LNCaP clone FGC (cell line): Measurements from ENCODE around the gene ARVCF.

Source experiments
- DNase-seq: peaks from one replicate; pipeline ENCODE4 v3.0.0-alpha.2; 2011; ENCODE audit warnings: low read depth
- H3K4me3 ChIP-seq: 2 replicates; pipeline ENCODE4 v1.5.1; 2011; ENCODE audit warnings: mild to moderate bottlenecking, low read depth, low read length, control low read depth
- TF ChIP-seq, protein P1 (sequence below): IDR thresholded peaks from 2 replicates; pipeline ENCODE4 v1.5.1; 2012; ENCODE audit warnings: mild to moderate bottlenecking; ENCODE audit not compliant: control insufficient read depth, insufficient read depth; ENCODE audit errors: extremely low read depth

ARVCF gene

DNA sequence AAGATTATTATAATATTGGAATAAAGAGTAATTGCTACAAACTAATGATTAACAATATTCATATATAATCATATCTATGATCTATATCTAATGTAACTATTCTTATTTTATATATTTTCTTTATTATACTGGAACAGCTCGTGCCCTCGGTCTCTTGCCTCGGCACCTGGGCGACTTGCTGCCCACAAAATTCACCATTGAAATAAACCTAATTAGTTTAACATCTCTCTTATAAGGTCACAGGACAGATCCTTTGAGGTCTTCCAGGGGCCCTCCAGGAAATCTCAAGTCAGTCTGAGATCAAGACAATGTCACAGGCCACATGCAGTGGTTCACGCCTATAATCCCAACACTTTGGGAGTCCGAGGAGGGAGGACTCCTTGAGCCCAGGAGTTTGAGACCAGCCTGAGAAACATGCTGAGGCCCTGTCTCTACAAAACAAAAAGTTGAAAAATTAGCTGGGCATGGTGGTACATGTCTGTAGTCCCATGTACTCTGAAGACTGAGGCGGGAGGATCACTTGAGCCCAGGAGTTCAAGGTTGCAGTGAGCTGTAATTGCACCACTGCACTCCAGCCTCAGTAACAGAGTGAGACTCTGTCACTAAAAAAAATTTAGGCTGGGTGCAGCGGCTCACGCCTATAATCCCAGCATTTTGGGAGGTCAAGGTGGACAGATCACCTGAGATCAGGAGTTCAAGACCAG, 68.4 kb downstream of the ARVCF start:
- H3K4me3 ChIP-seq = no peak overlapping the region
- no peak for DNase-seq
- TF ChIP-seq, protein P1, sequence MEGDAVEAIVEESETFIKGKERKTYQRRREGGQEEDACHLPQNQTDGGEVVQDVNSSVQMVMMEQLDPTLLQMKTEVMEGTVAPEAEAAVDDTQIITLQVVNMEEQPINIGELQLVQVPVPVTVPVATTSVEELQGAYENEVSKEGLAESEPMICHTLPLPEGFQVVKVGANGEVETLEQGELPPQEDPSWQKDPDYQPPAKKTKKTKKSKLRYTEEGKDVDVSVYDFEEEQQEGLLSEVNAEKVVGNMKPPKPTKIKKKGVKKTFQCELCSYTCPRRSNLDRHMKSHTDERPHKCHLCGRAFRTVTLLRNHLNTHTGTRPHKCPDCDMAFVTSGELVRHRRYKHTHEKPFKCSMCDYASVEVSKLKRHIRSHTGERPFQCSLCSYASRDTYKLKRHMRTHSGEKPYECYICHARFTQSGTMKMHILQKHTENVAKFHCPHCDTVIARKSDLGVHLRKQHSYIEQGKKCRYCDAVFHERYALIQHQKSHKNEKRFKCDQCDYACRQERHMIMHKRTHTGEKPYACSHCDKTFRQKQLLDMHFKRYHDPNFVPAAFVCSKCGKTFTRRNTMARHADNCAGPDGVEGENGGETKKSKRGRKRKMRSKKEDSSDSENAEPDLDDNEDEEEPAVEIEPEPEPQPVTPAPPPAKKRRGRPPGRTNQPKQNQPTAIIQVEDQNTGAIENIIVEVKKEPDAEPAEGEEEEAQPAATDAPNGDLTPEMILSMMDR = no peak

DNA sequence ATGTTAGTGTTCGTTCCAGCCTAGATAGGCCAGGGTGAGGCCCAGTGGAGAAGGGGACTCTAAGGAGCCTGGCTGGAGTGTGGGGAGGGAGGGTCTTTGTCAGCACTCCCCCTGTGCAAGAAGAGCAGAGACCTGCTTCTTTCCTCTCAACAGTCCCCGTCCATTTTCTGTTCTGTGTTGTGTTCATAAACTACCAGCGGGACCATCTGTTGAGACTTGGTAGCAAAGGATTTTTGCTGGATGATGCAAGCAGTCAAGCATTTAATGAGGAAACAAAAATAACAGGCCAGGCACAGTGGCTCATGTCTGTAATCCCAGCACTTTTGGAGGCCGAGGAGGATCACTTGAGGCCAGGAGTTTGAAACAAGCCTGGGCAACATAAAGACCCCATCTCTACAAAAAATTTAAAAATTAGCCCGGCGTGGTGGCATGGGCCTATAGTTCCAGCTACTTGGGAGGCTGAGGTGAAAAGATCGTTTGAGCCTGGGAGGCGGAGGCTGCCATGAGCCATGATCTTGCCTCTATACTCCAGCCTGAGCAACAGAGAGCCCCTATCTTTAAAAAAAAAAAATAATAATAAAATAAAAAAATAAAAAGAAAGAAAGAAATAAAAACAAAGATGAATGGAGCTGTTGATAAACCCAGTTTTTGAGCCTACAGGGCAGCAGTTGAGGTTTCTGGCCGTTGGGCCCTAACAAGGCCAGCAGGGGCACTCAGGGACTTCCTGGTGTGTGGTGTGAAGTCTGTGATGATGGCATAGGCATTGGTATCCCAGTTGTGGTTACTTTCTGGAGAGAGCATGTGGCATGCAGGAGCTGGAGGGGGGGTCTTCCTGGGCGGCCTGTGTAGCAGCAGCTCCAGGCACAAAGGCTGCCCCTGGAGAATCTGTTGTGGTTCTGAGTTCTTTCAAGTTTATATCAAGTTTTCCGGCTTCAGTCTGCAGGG, 73.3 kb downstream of the ARVCF start:
- TF ChIP-seq, protein P1 = 0 out of 2 replicates have a peak, but pooled peaks have one; percentile 11
- no peak for DNase-seq
- H3K4me3 ChIP-seq = peak overlapping the region; percentile 90

DNA sequence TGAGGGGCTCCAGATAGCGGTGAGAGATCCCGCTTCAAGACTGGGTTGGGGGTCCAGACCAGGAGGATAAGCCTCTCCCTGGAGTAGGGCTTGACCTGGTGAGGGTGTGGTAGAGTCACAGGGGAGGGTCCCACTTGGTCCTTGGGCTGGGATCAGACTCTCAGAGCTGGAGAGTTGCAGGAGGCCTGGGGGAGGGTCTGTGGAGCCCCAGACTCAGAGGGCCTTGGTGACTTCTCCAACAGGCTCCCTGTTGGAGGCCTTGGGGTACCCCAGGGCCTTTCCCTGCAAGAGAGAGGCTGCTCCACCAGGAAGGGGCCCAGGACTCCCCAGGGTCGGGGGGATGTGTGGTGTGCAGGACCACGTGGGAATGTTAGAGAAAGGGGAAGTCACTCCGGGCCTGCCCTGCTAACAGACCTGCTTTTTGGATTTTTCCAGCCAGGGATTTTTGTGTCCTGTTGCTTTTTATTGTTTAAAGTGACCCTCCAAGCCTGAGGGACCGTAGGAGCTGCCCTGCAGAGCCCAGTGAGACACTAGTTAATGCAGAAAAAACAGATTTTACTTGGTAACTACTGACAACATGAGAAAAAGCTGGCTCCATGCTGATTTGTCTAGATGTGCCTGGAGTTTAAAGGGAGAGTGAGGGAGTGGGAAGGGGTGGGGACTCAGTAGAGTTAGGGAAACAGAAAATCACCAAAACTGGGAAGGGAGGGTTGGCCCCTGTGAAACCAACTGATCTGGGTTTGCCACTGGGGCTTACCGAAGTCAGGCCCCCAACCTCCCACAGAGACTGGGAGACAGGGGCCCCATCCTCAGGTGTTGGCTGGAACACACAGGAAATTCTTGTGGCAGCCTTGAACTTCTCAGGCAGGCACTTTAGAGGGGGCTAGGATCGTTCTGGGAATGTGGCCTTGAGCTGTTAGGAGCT, 74.2 kb downstream of the ARVCF start:
- peak overlapping the region; percentile 90 for H3K4me3 ChIP-seq
- TF ChIP-seq, protein P1 = no peak
- no peak for DNase-seq

DNA sequence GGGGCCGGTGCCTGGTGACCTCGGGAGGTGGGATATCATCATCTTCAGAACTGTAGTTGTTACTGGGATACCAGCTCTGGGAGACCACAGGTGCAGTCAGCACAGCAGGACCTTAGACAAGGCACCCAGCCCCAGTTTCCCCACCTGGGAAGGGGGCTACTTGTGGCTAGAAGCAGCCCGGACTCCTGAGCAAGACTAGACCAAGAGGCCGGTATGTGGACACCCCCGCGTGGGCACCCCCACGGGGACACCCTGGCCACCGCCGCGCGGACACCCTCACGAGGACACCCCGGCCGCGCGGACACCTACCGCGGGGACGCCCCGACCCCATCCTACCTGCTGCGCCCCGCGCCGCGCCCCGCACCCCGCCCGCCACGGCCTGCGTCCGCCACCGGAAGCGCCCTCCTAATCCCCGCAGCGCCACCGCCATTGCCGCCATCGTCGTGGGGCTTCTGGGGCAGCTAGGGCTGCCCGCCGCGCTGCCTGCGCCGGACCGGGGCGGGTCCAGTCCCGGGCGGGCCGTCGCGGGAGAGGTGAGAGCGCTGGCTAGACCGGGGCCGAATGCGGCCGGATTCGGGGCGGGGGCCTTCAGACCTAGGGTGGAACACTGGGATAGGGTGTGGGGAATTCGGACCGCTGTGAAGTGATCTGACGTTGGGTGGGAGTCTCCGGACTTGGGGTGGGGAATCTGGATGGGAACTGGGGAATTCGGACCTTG, 75.1 kb downstream of the ARVCF start, which contains the start of the genes COMT and TXNRD2:
Gene COMT, plus strand, starts transcription at position 408 of the 718 bp plus-strand sequence. CDS start 20,755 bp downstream, outside the sequence.
Gene TXNRD2, minus strand, starts transcription at position 454 of the 718 bp plus-strand sequence. Its CDS starts 15 bp downstream, at position 439.
- peak within 1 kb of the TSS; percentile 90 for H3K4me3 ChIP-seq
- DNase-seq = no peak
- TF ChIP-seq, protein P1 = no peak

DNA sequence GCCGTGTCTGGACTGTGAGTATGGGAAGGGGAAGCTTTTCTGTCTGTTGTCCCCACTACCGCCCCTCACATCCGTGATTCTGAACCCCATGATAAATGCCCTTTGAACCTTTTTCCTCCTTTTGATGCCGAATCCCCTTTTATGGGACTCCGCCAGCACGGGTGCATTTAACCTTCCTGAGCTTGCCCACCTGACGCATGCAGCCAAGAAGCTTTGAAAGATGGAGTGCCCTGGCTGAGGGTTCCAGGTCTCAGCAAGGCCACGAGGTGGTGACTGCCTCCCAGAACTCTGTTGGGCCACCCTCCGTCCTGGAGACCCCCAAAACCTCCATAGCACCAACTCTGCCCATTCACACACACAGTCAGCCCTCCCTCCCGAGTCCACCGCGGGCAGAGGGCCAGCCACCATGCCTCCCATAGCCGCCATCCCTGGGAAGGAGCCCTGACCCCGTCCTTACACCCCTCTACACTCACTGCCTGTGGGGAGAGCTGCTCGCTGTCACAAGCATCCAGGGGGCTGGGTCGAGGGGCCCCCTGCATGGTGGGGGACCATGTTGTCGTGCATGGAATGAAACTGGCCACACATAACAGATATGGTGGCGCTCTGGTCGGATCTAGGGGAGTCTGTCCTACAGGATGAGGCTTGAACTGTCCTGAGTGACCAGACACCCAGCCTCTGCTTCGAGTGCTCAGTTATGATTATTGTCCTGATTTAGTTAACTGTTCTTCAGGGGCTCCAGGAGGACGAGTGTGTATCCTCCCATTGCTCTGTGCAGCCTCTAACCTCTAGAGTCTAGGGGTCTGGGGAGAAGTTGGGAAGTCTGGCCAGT, 75.9 kb downstream of the ARVCF start:
- TF ChIP-seq, protein P1 = no peak
- H3K4me3 ChIP-seq = peak overlapping the region; percentile 90

More for the DNA sequence above, 75.9 kb downstream of the ARVCF start:
- no peak for DNase-seq
